SU-DHL-6 (cell line): Measurements from ENCODE around the gene SLC39A6.

Experiments used
- H2AFZ ChIP-seq: fragments of 200-600 bp; sonication (generic); 2 replicates; pipeline ENCODE4 v1.6.1; 2014; ENCODE audit warnings: low read depth, mild to moderate bottlenecking, moderate library complexity, mixed read lengths, antibody characterized with exemption, low read length; ENCODE audit not compliant: severe bottlenecking
- H3F3A ChIP-seq: fragments of 200-600 bp; shearing (Covaris generic); 2 replicates; pipeline ENCODE4 v1.6.0; 2016; ENCODE audit warnings: antibody characterized with exemption, mild to moderate bottlenecking; ENCODE audit not compliant: insufficient read depth
- H3K27ac ChIP-seq: fragments of 200-600 bp; sonication (generic); 2 replicates; pipeline ENCODE4 v1.5.1; 2016; ENCODE audit warnings: low read depth, mild to moderate bottlenecking, low read length, moderate library complexity, mixed read lengths
- H3K27me3 ChIP-seq: fragments of 200-600 bp; sonication (generic), shearing (Covaris generic); 2 replicates; pipeline ENCODE4 v1.6.0; 2014; ENCODE audit warnings: mild to moderate bottlenecking, low read length
- H3K36me3 ChIP-seq: fragments of 200-600 bp; sonication (generic); 2 replicates; pipeline ENCODE4 v1.6.1; 2014; ENCODE audit warnings: mild to moderate bottlenecking, low read length, mixed read lengths
- H3K4me2 ChIP-seq: fragments of 300-600, 200-600 bp; shearing (Covaris generic), sonication (generic); 2 replicates; pipeline ENCODE4 v1.6.0; 2014; ENCODE audit warnings: low read length, low read depth, mild to moderate bottlenecking; ENCODE audit not compliant: poor library complexity, severe bottlenecking
- H3K4me3 ChIP-seq: fragments of 200-600 bp; sonication (generic); 2 replicates; pipeline ENCODE4 v1.5.1; 2014; ENCODE audit warnings: antibody characterized with exemption, low read length, mild to moderate bottlenecking, mixed read lengths; ENCODE audit not compliant: insufficient read depth, poor library complexity, severe bottlenecking
- H3K79me2 ChIP-seq: fragments of 200-600 bp; sonication (generic); 2 replicates; pipeline ENCODE4 v1.6.1; 2014; ENCODE audit warnings: mild to moderate bottlenecking, low read length, moderate library complexity; ENCODE audit not compliant: insufficient read depth
- H3K9ac ChIP-seq: fragments of 200-600 bp; sonication (generic); 2 replicates; pipeline ENCODE4 v1.7.0; 2014; ENCODE audit warnings: mild to moderate bottlenecking, low read length
- H3K9me2 ChIP-seq: fragments of 200-600 bp; sonication (generic); replicated peaks from 2 replicates; pipeline ENCODE4 v1.6.1; 2014; ENCODE audit warnings: low read length; ENCODE audit not compliant: insufficient read depth
- H3K9me3 ChIP-seq: fragments of 200-600 bp; sonication (generic); 2 replicates; pipeline ENCODE4 v1.6.1; 2014; ENCODE audit warnings: low read length, mixed read lengths; ENCODE audit not compliant: insufficient read depth
- H4K20me1 ChIP-seq: fragments of 200-600 bp; sonication (generic); 2 replicates; pipeline ENCODE4 v1.6.1; 2014; ENCODE audit warnings: low read depth, mild to moderate bottlenecking, antibody characterized with exemption, low read length, moderate library complexity, mixed read lengths
- EZH2phosphoT487 ChIP-seq: fragments of 200-600 bp; sonication (generic), shearing (Covaris generic); conservative IDR thresholded peaks from 2 replicates; pipeline ENCODE4 v1.6.1; 2018; ENCODE audit warnings: mild to moderate bottlenecking, antibody characterized with exemption, low read length, moderate library complexity, mixed read lengths
- TF ChIP-seq, protein P1 (sequence below): fragments of 200-600 bp; sonication (generic); IDR thresholded peaks from one replicate; pipeline ENCODE4 v1.5.1; 2017; ENCODE audit warnings: antibody characterized with exemption, mild to moderate bottlenecking, low read length, moderate library complexity; ENCODE audit not compliant: insufficient read depth, poor library complexity, severe bottlenecking

The SLC39A6 gene

DNA sequence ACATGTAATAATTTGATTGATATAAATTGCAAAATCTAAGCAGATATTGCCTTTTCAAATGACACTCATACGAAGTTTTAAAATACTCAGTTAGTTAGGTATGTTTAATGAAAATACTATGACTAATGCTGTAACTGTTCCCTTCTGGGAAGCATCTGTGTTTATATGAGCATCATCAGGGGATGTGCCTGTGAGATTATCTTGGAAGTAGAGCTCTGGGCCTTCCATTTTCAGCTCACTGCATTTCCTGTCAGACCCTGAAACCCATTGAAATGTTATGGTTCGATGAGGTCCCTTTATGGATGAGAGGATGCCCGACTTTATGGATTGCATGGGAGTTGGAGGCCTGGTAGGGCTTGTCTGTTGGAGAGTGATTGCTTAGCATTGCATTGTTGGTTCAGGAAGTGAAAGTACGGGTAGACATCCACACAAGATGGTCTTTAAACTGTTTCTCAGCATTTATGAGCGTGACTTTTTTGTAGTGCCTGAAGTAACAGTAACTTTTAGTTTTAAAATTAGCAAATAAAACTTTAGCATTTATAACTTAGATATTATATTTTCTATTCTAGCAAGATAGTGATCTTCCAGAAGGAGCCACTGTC is 29.2 kb upstream of the SLC39A6 start:
- no peak overlapping the region for H3K9ac ChIP-seq

DNA sequence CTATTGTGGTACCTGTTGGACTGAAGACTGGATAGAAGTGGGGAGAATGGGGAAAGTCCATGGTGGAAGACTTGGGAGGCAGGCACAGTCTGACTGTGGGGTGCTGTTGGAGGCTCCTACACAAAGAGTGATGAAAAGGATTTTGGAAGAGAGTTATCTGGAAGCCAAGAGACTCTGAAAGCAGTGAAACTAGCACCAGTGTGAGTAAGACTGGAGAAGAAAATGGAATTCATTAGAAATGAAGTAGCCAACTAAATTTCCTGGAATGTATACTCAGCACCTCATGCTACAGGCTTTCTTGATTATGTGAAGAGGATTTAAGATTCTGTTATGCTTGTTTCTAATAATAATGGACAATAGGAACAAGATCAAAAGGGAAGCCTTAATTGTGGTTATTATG is 28.3 kb upstream of the SLC39A6 start:
- no peaks in the 10 kb centered on the region for H3K9me2 ChIP-seq
- H3K4me2 ChIP-seq, result no peak overlapping the region
- H3K4me3 ChIP-seq, result no peak overlapping the region
- H3F3A ChIP-seq, result no peaks in the 10 kb centered on the region
- no peak overlapping the region for H3K9ac ChIP-seq
- no peaks in the 10 kb centered on the region for H3K9me3 ChIP-seq
- H4K20me1 ChIP-seq, result 0 out of 2 replicates have a peak, but pooled peaks cover under 1% of the 10 kb centered on the region
- no peaks in the 10 kb centered on the region for H3K79me2 ChIP-seq
- TF ChIP-seq EZH2phosphoT487, result no peak
- TF ChIP-seq, protein P1, sequence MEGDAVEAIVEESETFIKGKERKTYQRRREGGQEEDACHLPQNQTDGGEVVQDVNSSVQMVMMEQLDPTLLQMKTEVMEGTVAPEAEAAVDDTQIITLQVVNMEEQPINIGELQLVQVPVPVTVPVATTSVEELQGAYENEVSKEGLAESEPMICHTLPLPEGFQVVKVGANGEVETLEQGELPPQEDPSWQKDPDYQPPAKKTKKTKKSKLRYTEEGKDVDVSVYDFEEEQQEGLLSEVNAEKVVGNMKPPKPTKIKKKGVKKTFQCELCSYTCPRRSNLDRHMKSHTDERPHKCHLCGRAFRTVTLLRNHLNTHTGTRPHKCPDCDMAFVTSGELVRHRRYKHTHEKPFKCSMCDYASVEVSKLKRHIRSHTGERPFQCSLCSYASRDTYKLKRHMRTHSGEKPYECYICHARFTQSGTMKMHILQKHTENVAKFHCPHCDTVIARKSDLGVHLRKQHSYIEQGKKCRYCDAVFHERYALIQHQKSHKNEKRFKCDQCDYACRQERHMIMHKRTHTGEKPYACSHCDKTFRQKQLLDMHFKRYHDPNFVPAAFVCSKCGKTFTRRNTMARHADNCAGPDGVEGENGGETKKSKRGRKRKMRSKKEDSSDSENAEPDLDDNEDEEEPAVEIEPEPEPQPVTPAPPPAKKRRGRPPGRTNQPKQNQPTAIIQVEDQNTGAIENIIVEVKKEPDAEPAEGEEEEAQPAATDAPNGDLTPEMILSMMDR, result no peak
- peaks cover 68% of the 10 kb centered on the region for H3K36me3 ChIP-seq
- H3K27me3 ChIP-seq, result no peaks in the 10 kb centered on the region
- no peak overlapping the region for H2AFZ ChIP-seq
- H3K27ac ChIP-seq, result no peak overlapping the region

More for the DNA sequence above, 29.2 kb upstream of the SLC39A6 start:
- peaks cover 76% of the 10 kb centered on the region for H3K36me3 ChIP-seq
- H2AFZ ChIP-seq, result no peak overlapping the region
- no peaks in the 10 kb centered on the region for H3F3A ChIP-seq
- no peak overlapping the region for H3K27ac ChIP-seq
- 0 out of 2 replicates have a peak, but pooled peaks cover 5% of the 10 kb centered on the region for H4K20me1 ChIP-seq
- no peaks in the 10 kb centered on the region for H3K27me3 ChIP-seq
- no peaks in the 10 kb centered on the region for H3K9me2 ChIP-seq
- H3K4me3 ChIP-seq, result no peak overlapping the region
- no peaks in the 10 kb centered on the region for H3K9me3 ChIP-seq
- no peak overlapping the region for H3K4me2 ChIP-seq
- TF ChIP-seq EZH2phosphoT487, result no peak
- TF ChIP-seq, protein P1, result no peak
- H3K79me2 ChIP-seq, result no peaks in the 10 kb centered on the region

DNA sequence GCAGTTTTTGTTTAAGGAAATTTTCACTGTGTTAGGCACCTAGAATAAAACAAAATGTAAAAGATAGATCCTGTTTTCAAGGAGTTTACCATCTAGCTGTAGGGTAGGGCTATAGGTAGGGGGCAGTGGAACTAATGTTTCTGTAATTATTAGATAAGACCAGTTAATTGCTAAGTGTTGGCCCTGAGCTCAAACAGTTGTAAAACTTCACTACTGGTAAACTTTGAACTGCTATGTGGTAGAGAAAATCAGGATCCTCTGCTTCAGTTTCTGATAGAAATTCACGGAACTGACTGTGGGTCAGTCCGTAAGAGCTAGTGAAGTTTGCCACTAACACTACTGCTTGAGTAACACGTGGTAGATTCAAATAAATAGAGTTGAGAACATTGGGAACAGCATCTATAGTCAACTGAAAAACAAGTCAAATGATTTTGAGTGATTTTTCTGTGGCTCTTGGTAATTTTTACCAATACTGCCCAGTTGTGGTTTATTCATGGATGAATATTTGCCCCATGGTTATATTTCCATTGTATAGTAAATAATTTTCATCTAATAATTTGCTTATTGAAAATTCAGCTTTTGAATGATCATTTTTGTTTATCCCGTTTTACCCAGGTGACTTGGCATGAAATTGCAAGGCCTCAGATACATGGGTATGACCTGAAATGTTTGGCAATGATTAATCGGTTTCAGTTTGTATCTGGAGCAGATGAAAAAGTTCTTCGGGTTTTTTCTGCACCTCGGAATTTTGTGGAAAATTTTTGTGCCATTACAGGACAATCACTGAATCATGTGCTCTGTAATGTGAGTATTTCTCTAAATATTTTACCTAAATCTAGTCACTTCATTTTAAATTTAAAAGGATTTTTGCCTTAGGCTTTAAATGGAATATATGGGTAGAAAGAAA is 27.0 kb upstream of the SLC39A6 start:
- Histone ChIP-seq H3K9me2 (no peaks in the 10 kb centered on the region), H3K9ac (no peak overlapping the region), H3K4me3 (no peak overlapping the region), H3K79me2 (no peaks in the 10 kb centered on the region), H3K36me3 (peaks cover 56% of the 10 kb centered on the region), H3K4me2 (no peak overlapping the region), H3F3A (no peaks in the 10 kb centered on the region), H4K20me1 (no peaks in the 10 kb centered on the region), H2AFZ (no peak overlapping the region), H3K27me3 (no peaks in the 10 kb centered on the region), H3K9me3 (no peaks in the 10 kb centered on the region), H3K27ac (no peak overlapping the region)
- no peak for TF ChIP-seq EZH2phosphoT487
- TF ChIP-seq, protein P1, result no peak
